Neural progenitor cell (in vitro differentiated cells): ENCODE data around the gene YKT6. TPM values are rescaled to one million over a fixed set of nuclear protein-coding genes. Genes with fewer than 3 reads are reported as not detected.

ENCODE experiments used
- DNase-seq: peaks from one replicate; pipeline ENCODE4 v3.0.0-alpha.2; 2016; ENCODE audit warnings: low spot score
- H2AFZ ChIP-seq: fragments of 200-600 bp; sonication (generic); replicated peaks from 2 replicates; pipeline ENCODE4 v1.6.1; 2016; ENCODE audit warnings: antibody characterized with exemption
- H3F3A ChIP-seq: fragments of 200-600 bp; sonication (generic); 2 replicates; pipeline ENCODE4 v1.6.1; 2016; ENCODE audit warnings: antibody characterized with exemption, low read depth
- H3K27ac ChIP-seq: fragments of 200-600 bp; sonication (generic); 2 replicates; pipeline ENCODE4 v1.5.1; 2016; ENCODE audit warnings: mild to moderate bottlenecking
- H3K27me3 ChIP-seq: fragments of 200-600 bp; sonication (generic); 2 replicates; pipeline ENCODE4 v1.6.1; 2016; ENCODE audit warnings: mild to moderate bottlenecking, moderate library complexity
- H3K36me3 ChIP-seq: fragments of 200-600 bp; sonication (generic); 2 replicates; pipeline ENCODE4 v1.5.1; 2016
- H3K4me1 ChIP-seq: fragments of 200-600 bp; sonication (generic); 2 replicates; pipeline ENCODE4 v1.6.1; 2016; ENCODE audit warnings: mixed run types
- H3K4me2 ChIP-seq: fragments of 200-600 bp; sonication (generic); 2 replicates; pipeline ENCODE4 v1.6.1; 2016
- H3K4me3 ChIP-seq: fragments of 200-600 bp; sonication (generic); 2 replicates; pipeline ENCODE4 v1.5.1; 2016
- H3K79me2 ChIP-seq: fragments of 200-600 bp; sonication (generic); 2 replicates; pipeline ENCODE4 v1.6.1; 2016; ENCODE audit warnings: low read depth
- H3K9ac ChIP-seq: fragments of 200-600 bp; sonication (generic); 2 replicates; pipeline ENCODE4 v1.6.1; 2016
- H3K9me3 ChIP-seq: fragments of 200-600 bp; sonication (generic); 2 replicates; pipeline ENCODE4 v1.5.1; 2016; ENCODE audit warnings: low read depth
- H4K20me1 ChIP-seq: fragments of 200-600 bp; sonication (generic); 2 replicates; pipeline ENCODE4 v1.6.1; 2016; ENCODE audit warnings: low read depth
- H3K27ac Mint-ChIP-seq: 3 replicates; pipeline ENCODE4 v1.8.0; 2021; ENCODE audit warnings: mixed read lengths
- H3K27me3 Mint-ChIP-seq: 2 replicates; pipeline ENCODE4 v1.8.0; 2022; ENCODE audit warnings: low read depth, mild to moderate bottlenecking, inconsistent platforms, moderate library complexity, mixed read lengths; ENCODE audit not compliant: insufficient read depth
- H3K36me3 Mint-ChIP-seq: 3 replicates; pipeline ENCODE4 v1.8.0; 2021; ENCODE audit warnings: mixed read lengths
- H3K4me1 Mint-ChIP-seq: 3 replicates; pipeline ENCODE4 v1.8.0; 2021; ENCODE audit warnings: mixed read lengths
- H3K4me3 Mint-ChIP-seq: 3 replicates; pipeline ENCODE4 v1.8.0; 2021; ENCODE audit warnings: mild to moderate bottlenecking, moderate library complexity, mixed read lengths
- H3K9me3 Mint-ChIP-seq: 3 replicates; pipeline ENCODE4 v1.8.0; 2020; ENCODE audit warnings: mixed read lengths
- CTCF ChIP-seq: fragments of 200-600 bp; sonication (generic); IDR thresholded peaks from 2 replicates; pipeline ENCODE4 v1.5.1; 2017; ENCODE audit warnings: antibody characterized with exemption, mild to moderate bottlenecking
- EZH2 ChIP-seq: fragments of 200-600 bp; sonication (generic); IDR thresholded peaks from 2 replicates; pipeline ENCODE4 v1.6.1; 2017; ENCODE audit warnings: antibody characterized with exemption, mild to moderate bottlenecking, moderate library complexity
- EZH2phosphoT487 ChIP-seq: fragments of 200-600 bp; sonication (generic); IDR thresholded peaks from 2 replicates; pipeline ENCODE4 v1.6.1; 2017; ENCODE audit warnings: antibody characterized with exemption
- total RNA-seq: library from RNA; depleted of rRNA; stranded (reverse); fragments of >200 nt; gene quantifications from 2 replicates; pipeline ENCODE4 v1.2.3, GENCODE V29; 2015; ENCODE audit warnings: low replicate concordance

Gene YKT6
- total RNA-seq, 1 donor from 2014 or later, result 43.8 TPM

GRCh38 chr7:44262031-44262430, 61.3 kb downstream of the YKT6 start:
- Histone ChIP-seq H3K79me2 (no peaks in the 10 kb centered on the region), H2AFZ (no peak overlapping the region), H3K4me3 (no peak overlapping the region), H3F3A (no peaks in the 10 kb centered on the region), H4K20me1 (no peaks in the 10 kb centered on the region), H3K4me1 (no peaks in the 10 kb centered on the region), H3K27ac (no peak overlapping the region), H3K9ac (no peak overlapping the region), H3K36me3 (no peaks in the 10 kb centered on the region), H3K27me3 (no peaks in the 10 kb centered on the region), H3K9me3 (no peaks in the 10 kb centered on the region), H3K4me2 (no peak overlapping the region)
- TF ChIP-seq CTCF (no peak), EZH2 (no peak), EZH2phosphoT487 (no peak)
- H3K4me1 Mint-ChIP-seq, result peaks cover 18% of the 10 kb centered on the region
- no peaks in the 10 kb centered on the region for H3K36me3 Mint-ChIP-seq
- no peak overlapping the region for H3K4me3 Mint-ChIP-seq
- no peak for DNase-seq
- H3K27ac Mint-ChIP-seq, result no peak overlapping the region
- peaks cover 11% of the 10 kb centered on the region for H3K27me3 Mint-ChIP-seq
- no peaks in the 10 kb centered on the region for H3K9me3 Mint-ChIP-seq

- Mint-ChIP-seq H3K36me3 (no peaks in the 10 kb centered on the region), H3K4me1 (peaks cover 15% of the 10 kb centered on the region), H3K4me3 (no peak overlapping the region), H3K27ac (no peak overlapping the region), H3K27me3 (peaks cover 8% of the 10 kb centered on the region), H3K9me3 (no peaks in the 10 kb centered on the region)
- H3K4me3 ChIP-seq, result no peak overlapping the region
- H3K4me2 ChIP-seq, result no peak overlapping the region
- no peaks in the 10 kb centered on the region for H3K79me2 ChIP-seq
- DNase-seq, result no peak
- no peaks in the 10 kb centered on the region for H3K9me3 ChIP-seq
- H3K4me1 ChIP-seq, result peaks cover 11% of the 10 kb centered on the region
- TF ChIP-seq EZH2phosphoT487, result no peak
- TF ChIP-seq CTCF, result no peak
- no peak for TF ChIP-seq EZH2
- H4K20me1 ChIP-seq, result no peaks in the 10 kb centered on the region
- no peak overlapping the region for H3K9ac ChIP-seq
- H2AFZ ChIP-seq, result no peak overlapping the region
- H3F3A ChIP-seq, result no peaks in the 10 kb centered on the region
- H3K36me3 ChIP-seq, result no peaks in the 10 kb centered on the region
- no peaks in the 10 kb centered on the region for H3K27me3 ChIP-seq
- no peak overlapping the region for H3K27ac ChIP-seq
Measured at GRCh38 chr7:44263326-44264082, 62.7 kb downstream of the YKT6 start.

Other genes with a start within 250 kb of the YKT6 start
- not detected in 2 replicates for gene SPDYE1, start 203.1 kb upstream of the YKT6 start, total RNA-seq
- 31.4 and 59.5 TPM in 2 replicates for gene DBNL, start 156.3 kb upstream of the YKT6 start, total RNA-seq
- 11.2 and 11.3 TPM in 2 replicates for gene PGAM2, start 135.4 kb upstream of the YKT6 start, total RNA-seq
- gene POLM, start 118.4 kb upstream of the YKT6 start, total RNA-seq, result 5.9 and 16.4 TPM in 2 replicates
- 4.5 and 16.7 TPM in 2 replicates for gene AEBP1, start 96.6 kb upstream of the YKT6 start, total RNA-seq
- 126 and 232 TPM in 2 replicates for gene POLD2, start 77.4 kb upstream of the YKT6 start, total RNA-seq
- not detected in 2 replicates for gene MYL7, start 59.6 kb upstream of the YKT6 start, total RNA-seq
- 0.15 TPM in 1 of 2 replicates, not detected in the other for gene GCK, start 11.5 kb upstream of the YKT6 start, total RNA-seq
- 0.09 and 0.31 TPM in 2 replicates for gene CAMK2B, start 124.6 kb downstream of the YKT6 start, total RNA-seq